ENCODE measurements around the gene RFNG. TPM values are rescaled to one million over a fixed set of nuclear protein-coding genes. Genes with fewer than 3 reads are reported as not detected.

The RFNG gene
- total RNA-seq, 2 donors from 2014 or later, result 46.3 to 54.5 TPM

DNA sequence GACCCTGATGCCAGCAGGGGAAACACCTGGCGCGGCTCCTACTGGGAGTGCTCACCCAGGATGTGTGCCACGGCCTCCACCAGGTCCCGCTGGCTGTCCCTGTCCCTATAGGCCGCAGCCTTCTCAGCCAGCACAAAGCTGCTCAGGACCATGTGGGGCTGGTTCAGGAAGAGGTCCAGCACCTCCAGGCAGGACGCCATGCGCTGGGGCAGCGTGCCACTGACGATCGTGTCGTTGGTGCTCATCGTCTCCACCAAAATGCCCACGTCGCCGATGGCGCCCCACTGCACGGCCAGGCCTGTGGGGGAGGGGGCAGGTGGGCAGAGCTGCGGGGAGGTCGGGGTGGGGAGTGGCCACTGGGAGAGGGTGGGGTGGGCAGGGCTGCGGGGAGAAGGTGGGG is 29.9 kb upstream of the RFNG start:
- Histone ChIP-seq H3K27me3 (ENCODE audit: control insufficient read depth, insufficient read depth, low read length, poor library complexity, severe bottlenecking) (no peaks in the 10 kb centered on the region), H3K4me1 (ENCODE audit: control insufficient read depth, insufficient read depth, low read length) (no peaks in the 10 kb centered on the region), H3K4me3 (ENCODE audit: low read length) (no peak overlapping the region), H3K9me3 (ENCODE audit: control insufficient read depth, low read length) (no peaks in the 10 kb centered on the region), H3K9ac (ENCODE audit: extremely low read depth, low read length, poor library complexity, severe bottlenecking) (no peak overlapping the region), H3K27ac (ENCODE audit: low read depth, low read length) (no peak overlapping the region), H3K36me3 (ENCODE audit: control insufficient read depth, insufficient read depth, low read length) (peaks cover 32% of the 10 kb centered on the region)
- H3K27ac Mint-ChIP-seq, result no peak overlapping the region
- H3K4me1 Mint-ChIP-seq, result no peaks in the 10 kb centered on the region
- no peak for DNase-seq
- no peaks in the 10 kb centered on the region for H3K27me3 Mint-ChIP-seq (ENCODE audit: insufficient read depth)
- H3K36me3 Mint-ChIP-seq (ENCODE audit: low read depth), result peaks cover 32% of the 10 kb centered on the region
- H3K9me3 Mint-ChIP-seq, result no peaks in the 10 kb centered on the region
- 94 to 98% methylated on average over 7 to 20 of the region's 20 CpGs for WGBS, 2 experiments (ENCODE audit: insufficient coverage in 1 of 2, insufficient read length in 1 of 2)
- TF ChIP-seq, protein P1, sequence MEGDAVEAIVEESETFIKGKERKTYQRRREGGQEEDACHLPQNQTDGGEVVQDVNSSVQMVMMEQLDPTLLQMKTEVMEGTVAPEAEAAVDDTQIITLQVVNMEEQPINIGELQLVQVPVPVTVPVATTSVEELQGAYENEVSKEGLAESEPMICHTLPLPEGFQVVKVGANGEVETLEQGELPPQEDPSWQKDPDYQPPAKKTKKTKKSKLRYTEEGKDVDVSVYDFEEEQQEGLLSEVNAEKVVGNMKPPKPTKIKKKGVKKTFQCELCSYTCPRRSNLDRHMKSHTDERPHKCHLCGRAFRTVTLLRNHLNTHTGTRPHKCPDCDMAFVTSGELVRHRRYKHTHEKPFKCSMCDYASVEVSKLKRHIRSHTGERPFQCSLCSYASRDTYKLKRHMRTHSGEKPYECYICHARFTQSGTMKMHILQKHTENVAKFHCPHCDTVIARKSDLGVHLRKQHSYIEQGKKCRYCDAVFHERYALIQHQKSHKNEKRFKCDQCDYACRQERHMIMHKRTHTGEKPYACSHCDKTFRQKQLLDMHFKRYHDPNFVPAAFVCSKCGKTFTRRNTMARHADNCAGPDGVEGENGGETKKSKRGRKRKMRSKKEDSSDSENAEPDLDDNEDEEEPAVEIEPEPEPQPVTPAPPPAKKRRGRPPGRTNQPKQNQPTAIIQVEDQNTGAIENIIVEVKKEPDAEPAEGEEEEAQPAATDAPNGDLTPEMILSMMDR (conservative IDR thresholded peaks at IDR 0.05), result no peak
- H3K4me3 Mint-ChIP-seq, result no peak overlapping the region

GRCh38 chr17:82080789-82081464 is 29.3 kb upstream of the RFNG start:
- no peaks in the 10 kb centered on the region for H3K4me1 Mint-ChIP-seq
- H3K27ac Mint-ChIP-seq, result no peak overlapping the region
- H3K4me3 Mint-ChIP-seq, result no peak overlapping the region
- H3K9ac ChIP-seq (ENCODE audit: extremely low read depth, low read length, poor library complexity, severe bottlenecking), result no peak overlapping the region
- no peaks in the 10 kb centered on the region for H3K9me3 Mint-ChIP-seq
- H3K4me1 ChIP-seq (ENCODE audit: control insufficient read depth, insufficient read depth, low read length), result no peaks in the 10 kb centered on the region
- WGBS, 2 experiments (ENCODE audit: insufficient coverage in 1 of 2, insufficient read length in 1 of 2), result 96 to 98% methylated on average over 28 to 44 of the region's 44 CpGs
- H3K27me3 Mint-ChIP-seq (ENCODE audit: insufficient read depth), result no peaks in the 10 kb centered on the region
- H3K27me3 ChIP-seq (ENCODE audit: control insufficient read depth, insufficient read depth, low read length, poor library complexity, severe bottlenecking), result no peaks in the 10 kb centered on the region
- peaks cover 32% of the 10 kb centered on the region for H3K36me3 ChIP-seq (ENCODE audit: control insufficient read depth, insufficient read depth, low read length)
- H3K27ac ChIP-seq (ENCODE audit: low read depth, low read length), result no peak overlapping the region
- H3K4me3 ChIP-seq (ENCODE audit: low read length), result no peak overlapping the region
- peaks cover 30% of the 10 kb centered on the region for H3K36me3 Mint-ChIP-seq (ENCODE audit: low read depth)
- no peaks in the 10 kb centered on the region for H3K9me3 ChIP-seq (ENCODE audit: control insufficient read depth, low read length)
- DNase-seq, result no peak
- TF ChIP-seq, protein P1 (conservative IDR thresholded peaks at IDR 0.05), result peak; percentile 13

- Mint-ChIP-seq H3K36me3 (ENCODE audit: low read depth) (peaks cover 30% of the 10 kb centered on the region), H3K27me3 (ENCODE audit: insufficient read depth) (no peaks in the 10 kb centered on the region), H3K9me3 (no peaks in the 10 kb centered on the region), H3K4me3 (no peak overlapping the region), H3K27ac (no peak overlapping the region), H3K4me1 (no peaks in the 10 kb centered on the region)
- Histone ChIP-seq H3K4me3 (ENCODE audit: low read length) (no peak overlapping the region), H3K4me1 (ENCODE audit: control insufficient read depth, insufficient read depth, low read length) (no peaks in the 10 kb centered on the region), H3K36me3 (ENCODE audit: control insufficient read depth, insufficient read depth, low read length) (peaks cover 32% of the 10 kb centered on the region), H3K27ac (ENCODE audit: low read depth, low read length) (peak overlapping the region; percentile 17), H3K9ac (ENCODE audit: extremely low read depth, low read length, poor library complexity, severe bottlenecking) (no peak overlapping the region), H3K27me3 (ENCODE audit: control insufficient read depth, insufficient read depth, low read length, poor library complexity, severe bottlenecking) (no peaks in the 10 kb centered on the region), H3K9me3 (ENCODE audit: control insufficient read depth, low read length) (no peaks in the 10 kb centered on the region)
- no peak for DNase-seq
- WGBS, 2 experiments (ENCODE audit: insufficient coverage in 1 of 2, insufficient read length in 1 of 2), result 95 to 99% methylated on average over 27 to 36 of the region's 36 CpGs
- TF ChIP-seq, protein P1 (conservative IDR thresholded peaks at IDR 0.05), result no peak
Measured at GRCh38 chr17:82080048-82080788, 28.6 kb upstream of the RFNG start.
